HCT116 (cell line): ENCODE data around the gene ALDH9A1. TPM values are rescaled to one million over a fixed set of nuclear protein-coding genes. Genes with fewer than 3 reads are reported as not detected.

Experiments used
- ATAC-seq: fragments of 200-7000 bp; cut with Tn5 transposase; 2 replicates; pipeline ENCODE4 v1.9.1; 2020; ENCODE audit warnings: mild to moderate bottlenecking, moderate library complexity
- BruUV-seq: library from RNA; stranded (reverse); fragments of 400-500 nt; replicated peaks from 2 replicates; lab custom pipeline; 2021; lab: Mats Ljungman, UMichigan
- CTCF ChIA-PET: fragments of 300-600 bp; sonication (Branson Sonifier 250); formaldehyde crosslinking; loops from one replicate; lab custom pipeline; 2021; ENCODE audit warnings: antibody characterized with exemption; lab: Charles Lee
- POLR2A ChIA-PET: fragments of 300-600, 350-600 bp; sonication (Branson Sonifier 250); formaldehyde crosslinking; loops from one replicate; lab custom pipeline; 2021; ENCODE audit warnings: antibody characterized with exemption; lab: Charles Lee
- RAD21 ChIA-PET, 2 experiments: fragments of 300-600 bp; sonication (Branson Sonifier 250); formaldehyde crosslinking; loops; one replicate each; lab custom pipeline; 2023; ENCODE audit warnings: low total read pairs in 2 of 2; ENCODE audit not compliant: uncharacterized antibody in 2 of 2, unreplicated experiment in 2 of 2, low non-redundant PET in 1 of 2; lab: Charles Lee
- DNase-seq: peaks from one replicate; pipeline ENCODE4 v3.0.0-alpha.2; 2010; ENCODE audit warnings: low read depth, low spot score
- H2AFZ ChIP-seq: fragments of 200-600 bp; shearing (Covaris generic), sonication (generic); 2 replicates; pipeline ENCODE4 v1.6.1; 2017; ENCODE audit warnings: low read depth, mixed run types, mixed read lengths, antibody characterized with exemption, low read length; ENCODE audit not compliant: poor library complexity, severe bottlenecking
- H3K27ac ChIP-seq: 2 replicates; pipeline ENCODE4 v1.5.1; 2012; ENCODE audit warnings: low read depth, low read length
- H3K27me3 ChIP-seq: fragments of 200-600 bp; sonication (generic); 2 replicates; pipeline ENCODE4 v1.6.1; 2016; ENCODE audit warnings: mixed run types, low read length, mixed read lengths; ENCODE audit not compliant: insufficient read depth
- H3K36me3 ChIP-seq, 2 experiments: fragments of 200-500 bp in 1 of 2; fragments of 200-600 bp in 1 of 2; sonication (Bioruptor generic) in 1 of 2; sonication (generic) in 1 of 2; 2 replicates each; pipeline versions ENCODE4 v1.5.1 to v1.6.1; 2014 to 2016; ENCODE audit warnings: low read length in 2 of 2, inconsistent platforms in 1 of 2, mixed read lengths in 1 of 2, mixed run types in 1 of 2; ENCODE audit not compliant: insufficient read depth in 2 of 2, control insufficient read depth in 1 of 2
- H3K4me1 ChIP-seq, 2 experiments: fragments of 200-600 bp in 1 of 2; sonication (generic) in 1 of 2; 2 replicates each; pipeline versions ENCODE4 v1.5.1 to v1.6.1; 2012 to 2017; ENCODE audit warnings: low read length in 2 of 2, inconsistent platforms in 1 of 2, mild to moderate bottlenecking in 1 of 2, mixed read lengths in 1 of 2, mixed run types in 1 of 2, moderate library complexity in 1 of 2; ENCODE audit not compliant: insufficient read depth in 2 of 2, control insufficient read depth in 1 of 2
- H3K4me2 ChIP-seq: fragments of 200-600 bp; sonication (generic); 2 replicates; pipeline ENCODE4 v1.6.1; 2017; ENCODE audit warnings: mixed run types, low read length, mixed read lengths
- H3K4me3 ChIP-seq, 2 experiments: fragments of 200-600 bp in 1 of 2; sonication (generic) in 1 of 2; replicated peaks in 1 of 2; 2 replicates each; pipeline ENCODE4 v1.5.1; 2011 to 2016; ENCODE audit warnings: low read length in 2 of 2, control low read depth in 1 of 2, low read depth in 1 of 2, mild to moderate bottlenecking in 1 of 2, mixed read lengths in 1 of 2, mixed run types in 1 of 2
- H3K79me2 ChIP-seq: fragments of 200-600 bp; sonication (generic); 2 replicates; pipeline ENCODE4 v1.6.1; 2017; ENCODE audit warnings: mild to moderate bottlenecking, mixed run types, low read length, moderate library complexity, mixed read lengths; ENCODE audit not compliant: insufficient read depth
- H3K9ac ChIP-seq: fragments of 200-600 bp; sonication (generic); 2 replicates; pipeline ENCODE4 v1.6.1; 2016; ENCODE audit warnings: low read length, mixed read lengths
- H3K9me2 ChIP-seq: fragments of 200-600 bp; sonication (generic), shearing (Covaris generic); 2 replicates; pipeline ENCODE4 v1.6.1; 2017; ENCODE audit warnings: mixed run types, mild to moderate bottlenecking, moderate library complexity; ENCODE audit not compliant: insufficient read depth
- H3K9me3 ChIP-seq, 2 experiments: fragments of 200-500 bp in 1 of 2; fragments of 200-600 bp in 1 of 2; sonication (Bioruptor generic) in 1 of 2; sonication (generic) in 1 of 2; 2 replicates each; pipeline ENCODE4 v1.6.1; 2014 to 2017; ENCODE audit warnings: low read length in 2 of 2, mixed read lengths in 2 of 2, inconsistent platforms in 1 of 2, low read depth in 1 of 2, mild to moderate bottlenecking in 1 of 2, mixed run types in 1 of 2, moderate library complexity in 1 of 2; ENCODE audit not compliant: control insufficient read depth in 1 of 2, insufficient read depth in 1 of 2
- H4K20me1 ChIP-seq: fragments of 200-600 bp; sonication (generic), shearing (Covaris generic); 2 replicates; pipeline ENCODE4 v1.6.1; 2017; ENCODE audit warnings: mixed run types, mild to moderate bottlenecking, moderate library complexity; ENCODE audit not compliant: insufficient read depth
- ATF3 ChIP-seq: IDR thresholded peaks from 2 replicates; pipeline ENCODE4 v1.6.1; 2012
- CBX3 ChIP-seq: IDR thresholded peaks from 2 replicates; pipeline ENCODE4 v1.6.1; 2012; ENCODE audit warnings: low read depth
- EGR1 ChIP-seq: IDR thresholded peaks from 2 replicates; pipeline ENCODE4 v1.6.1; 2012; ENCODE audit warnings: low read depth
- ELF1 ChIP-seq: IDR thresholded peaks from 2 replicates; pipeline ENCODE4 v1.6.1; 2012; ENCODE audit warnings: low read depth, borderline replicate concordance
- RAD21 ChIP-seq: IDR thresholded peaks from 2 replicates; pipeline ENCODE4 v1.6.1; 2012; ENCODE audit warnings: low read depth, mild to moderate bottlenecking
- SP1 ChIP-seq: IDR thresholded peaks from 2 replicates; pipeline ENCODE4 v1.6.1; 2012; ENCODE audit warnings: low read depth
- ZBTB33 ChIP-seq: IDR thresholded peaks from 2 replicates; pipeline ENCODE4 v1.6.1; 2011; ENCODE audit warnings: mild to moderate bottlenecking, low read length, moderate library complexity; ENCODE audit not compliant: insufficient replicate concordance; ENCODE audit errors: extremely low read depth
- ZNF274 ChIP-seq: fragments of 200-500 bp; sonication (Bioruptor generic); IDR thresholded peaks from 2 replicates; pipeline ENCODE4 v1.6.1; 2014; ENCODE audit warnings: mild to moderate bottlenecking, low read depth, low read length, inconsistent platforms
- intact Hi-C: fragments of 100-400 bp; cut with micrococcal nuclease; formaldehyde crosslinking; loops from 2 replicates; pipeline ENCODE4 v1.10.0; 2022
- total RNA-seq: library from RNA; stranded (reverse); gene quantifications from one replicate; pipeline ENCODE4 v1.2.1, GENCODE V29; 2021; ENCODE audit not compliant: unreplicated experiment

The ALDH9A1 gene
- total RNA-seq, 1 experiment from 2014 or later, result 46.0 TPM

- CTCF ChIA-PET, result no interaction called here
- DNase-seq (no peak), ATAC-seq (no peak)
- H3K9me3 ChIP-seq, result no peaks in the 10 kb centered on the region
- RAD21 ChIA-PET, result no interaction called here
- no peaks in the 10 kb centered on the region for H3K27me3 ChIP-seq
- H3K79me2 ChIP-seq, result peaks cover 24% of the 10 kb centered on the region
- no peaks in the 10 kb centered on the region for H3K9me2 ChIP-seq
- H4K20me1 ChIP-seq, result no peaks in the 10 kb centered on the region
- no peak overlapping the region for H2AFZ ChIP-seq
- POLR2A ChIA-PET, result no interaction called here
- H3K27ac ChIP-seq, result no peak overlapping the region
- intact Hi-C loops, result loop anchor here (5.0 kb wide), 2 partner anchors 63 to 533 kb away; partner anchors contain the start of genes ALDH9A1 and FAM78B
- H3K4me2 ChIP-seq, result no peak overlapping the region
- BruUV-seq, result no TSS peak
- TF ChIP-seq EGR1 (no peak), ZBTB33 (no peak), CBX3 (no peak), ZNF274 (no peak), ATF3 (no peak), ELF1 (no peak), RAD21 (no peak), SP1 (no peak)
- peaks cover 10 to 33% of the 10 kb centered on the region in 2 experiments for H3K4me1 ChIP-seq
- no peaks in the 10 kb centered on the region for H3K36me3 ChIP-seq
- H3K9ac ChIP-seq, result no peak overlapping the region
- H3K4me3 ChIP-seq, result no peak overlapping the region
Measured at GRCh38 chr1:165634154-165634921, 64.0 kb downstream of the ALDH9A1 start.
